Measurements from ENCODE around the gene FNDC3B.

FNDC3B gene

GRCh38 chr3:172329070-172329469, 289.7 kb downstream of the FNDC3B start:
- no peak overlapping the region for H3K4me3 ChIP-seq (ENCODE audit: low read depth, low read length)
- TF ChIP-seq MAX (IDR thresholded peaks at IDR 0.05; ENCODE audit: low read depth, low read length) = no peak
- no peak for TF ChIP-seq POLR2A (IDR thresholded peaks at IDR 0.05; ENCODE audit: extremely low read depth, insufficient read length)
- no peak for DNase-seq (ENCODE audit: low read depth)

GRCh38 chr3:172330413-172330812, 291.0 kb downstream of the FNDC3B start:
- H3K4me3 ChIP-seq (ENCODE audit: low read depth, low read length) = no peak overlapping the region

DNA sequence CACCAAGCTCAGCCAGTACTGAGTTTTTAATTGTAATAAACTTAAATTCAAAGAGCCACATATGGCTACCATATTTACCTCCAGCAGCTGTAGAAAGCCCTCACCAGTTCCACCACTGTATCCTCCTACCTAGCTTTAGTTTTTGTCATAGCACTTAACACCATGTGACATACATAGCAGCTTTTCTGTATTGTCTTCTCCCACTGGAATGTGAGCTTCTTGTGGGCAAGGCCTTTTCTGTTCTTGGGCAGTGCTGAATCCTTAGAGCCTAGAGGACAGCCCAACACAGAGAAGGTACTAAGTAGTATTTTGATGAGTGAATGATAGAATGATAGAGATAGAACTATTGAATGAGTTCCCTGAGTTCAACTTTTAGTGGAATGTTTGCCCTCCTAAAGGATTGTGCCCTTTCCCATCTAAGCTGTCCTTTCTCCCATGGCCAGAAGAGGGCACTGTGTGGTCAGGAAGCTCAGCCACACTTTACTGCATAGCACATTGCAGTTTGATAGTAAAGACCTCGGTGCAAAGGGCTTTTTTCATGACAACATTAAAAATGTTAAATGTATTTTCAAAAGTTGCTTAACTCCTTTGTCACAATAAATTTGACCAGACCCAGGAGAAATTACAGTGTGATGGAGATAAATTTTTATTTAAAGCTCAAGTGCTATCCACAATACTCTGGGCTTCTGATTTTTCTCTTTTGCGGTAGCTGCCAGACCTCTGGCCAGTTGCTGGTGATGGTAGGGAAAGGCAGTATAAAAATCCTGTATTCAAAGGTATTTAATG, 293.1 kb downstream of the FNDC3B start:
- TF ChIP-seq, protein P1, sequence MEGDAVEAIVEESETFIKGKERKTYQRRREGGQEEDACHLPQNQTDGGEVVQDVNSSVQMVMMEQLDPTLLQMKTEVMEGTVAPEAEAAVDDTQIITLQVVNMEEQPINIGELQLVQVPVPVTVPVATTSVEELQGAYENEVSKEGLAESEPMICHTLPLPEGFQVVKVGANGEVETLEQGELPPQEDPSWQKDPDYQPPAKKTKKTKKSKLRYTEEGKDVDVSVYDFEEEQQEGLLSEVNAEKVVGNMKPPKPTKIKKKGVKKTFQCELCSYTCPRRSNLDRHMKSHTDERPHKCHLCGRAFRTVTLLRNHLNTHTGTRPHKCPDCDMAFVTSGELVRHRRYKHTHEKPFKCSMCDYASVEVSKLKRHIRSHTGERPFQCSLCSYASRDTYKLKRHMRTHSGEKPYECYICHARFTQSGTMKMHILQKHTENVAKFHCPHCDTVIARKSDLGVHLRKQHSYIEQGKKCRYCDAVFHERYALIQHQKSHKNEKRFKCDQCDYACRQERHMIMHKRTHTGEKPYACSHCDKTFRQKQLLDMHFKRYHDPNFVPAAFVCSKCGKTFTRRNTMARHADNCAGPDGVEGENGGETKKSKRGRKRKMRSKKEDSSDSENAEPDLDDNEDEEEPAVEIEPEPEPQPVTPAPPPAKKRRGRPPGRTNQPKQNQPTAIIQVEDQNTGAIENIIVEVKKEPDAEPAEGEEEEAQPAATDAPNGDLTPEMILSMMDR (IDR thresholded peaks at IDR 0.05; ENCODE audit: low read depth, low read length) = peak; percentile 77
- TF ChIP-seq MYC (IDR thresholded peaks at IDR 0.05; ENCODE audit: low read depth, low read length) = 0 out of 2 replicates have a peak, but pooled peaks have one; percentile 20
- no peak for TF ChIP-seq MAX (IDR thresholded peaks at IDR 0.05; ENCODE audit: low read depth, low read length)
- H3K4me3 ChIP-seq (ENCODE audit: low read depth, low read length) = no peak overlapping the region
- DNase-seq (ENCODE audit: low read depth) = peak; percentile 65

More at GRCh38 chr3:172330413-172330812, 291.0 kb downstream of the FNDC3B start:
- TF ChIP-seq POLR2A (IDR thresholded peaks at IDR 0.05; ENCODE audit: extremely low read depth, insufficient read length) (no peak), MAX (IDR thresholded peaks at IDR 0.05; ENCODE audit: low read depth, low read length) (no peak), MYC (IDR thresholded peaks at IDR 0.05; ENCODE audit: low read depth, low read length) (no peak)
- TF ChIP-seq, protein P1 (IDR thresholded peaks at IDR 0.05; ENCODE audit: low read depth, low read length) = no peak
- no peak for DNase-seq (ENCODE audit: low read depth)

GRCh38 chr3:172333042-172333377, 293.6 kb downstream of the FNDC3B start:
- TF ChIP-seq, protein P1 (IDR thresholded peaks at IDR 0.05; ENCODE audit: low read depth, low read length) = no peak
- TF ChIP-seq MAX (IDR thresholded peaks at IDR 0.05; ENCODE audit: low read depth, low read length) = no peak
- TF ChIP-seq POLR2A (IDR thresholded peaks at IDR 0.05; ENCODE audit: extremely low read depth, insufficient read length) = no peak
- no peak for TF ChIP-seq MYC (IDR thresholded peaks at IDR 0.05; ENCODE audit: low read depth, low read length)
- no peak for DNase-seq (ENCODE audit: low read depth)
- H3K4me3 ChIP-seq (ENCODE audit: low read depth, low read length) = no peak overlapping the region

DNA sequence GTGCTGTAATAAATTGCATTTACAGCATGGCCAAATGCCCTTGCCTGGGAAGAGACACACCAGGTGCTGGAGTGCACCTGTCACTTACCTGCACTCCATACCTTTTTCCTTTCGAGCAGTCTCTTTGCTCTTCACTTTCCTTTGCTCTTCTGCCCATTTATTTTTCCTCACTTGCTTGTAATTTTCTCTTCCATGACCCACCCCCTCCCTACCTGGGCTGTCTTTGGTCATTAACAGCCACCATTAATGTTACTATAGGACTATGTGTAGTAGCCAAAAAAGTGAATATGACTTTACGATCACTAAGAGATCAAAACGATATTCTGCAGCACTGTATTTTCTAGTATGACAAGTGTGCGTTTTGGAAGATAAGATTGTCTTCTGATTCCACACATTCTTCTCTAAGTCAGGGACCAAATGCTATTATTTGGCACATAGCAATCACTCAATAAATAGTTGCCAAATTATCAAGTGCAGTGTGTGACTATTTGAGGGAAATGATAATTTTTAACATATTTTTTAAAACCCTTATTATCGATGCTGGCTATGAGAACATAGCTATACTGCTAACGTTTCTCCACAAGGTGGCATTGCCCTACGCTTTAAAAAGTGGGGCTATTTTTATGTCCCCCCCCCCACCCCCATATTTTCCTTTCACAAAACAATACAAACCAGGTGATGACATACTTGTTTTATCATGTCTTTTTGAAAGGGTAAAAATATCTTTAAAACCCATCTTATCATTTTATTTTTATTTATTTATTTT, 294.5 kb downstream of the FNDC3B start:
- H3K4me3 ChIP-seq (ENCODE audit: low read depth, low read length) = no peak overlapping the region
- DNase-seq (ENCODE audit: low read depth) = no peak
- TF ChIP-seq MYC (IDR thresholded peaks at IDR 0.05; ENCODE audit: low read depth, low read length) (no peak), POLR2A (IDR thresholded peaks at IDR 0.05; ENCODE audit: extremely low read depth, insufficient read length) (no peak), MAX (IDR thresholded peaks at IDR 0.05; ENCODE audit: low read depth, low read length) (no peak)
- TF ChIP-seq, protein P1 (IDR thresholded peaks at IDR 0.05; ENCODE audit: low read depth, low read length) = no peak

GRCh38 chr3:172334671-172335207, 295.4 kb downstream of the FNDC3B start:
- TF ChIP-seq MAX (IDR thresholded peaks at IDR 0.05; ENCODE audit: low read depth, low read length) (no peak), POLR2A (IDR thresholded peaks at IDR 0.05; ENCODE audit: extremely low read depth, insufficient read length) (no peak), MYC (IDR thresholded peaks at IDR 0.05; ENCODE audit: low read depth, low read length) (no peak)
- TF ChIP-seq, protein P1 (IDR thresholded peaks at IDR 0.05; ENCODE audit: low read depth, low read length) = no peak
- no peak for DNase-seq (ENCODE audit: low read depth)
- no peak overlapping the region for H3K4me3 ChIP-seq (ENCODE audit: low read depth, low read length)
